Adrenal gland (tissue), 5 donors: ENCODE results near the gene GRIK1.

Source experiments
- CTCF ChIP-seq, 6 experiments: fragments of 450-650 bp in 4 of 6; fragments of 200-600 bp in 2 of 6; sonication (generic) in 1 of 6; IDR thresholded peaks; 1 replicate in 5 of 6; 2 replicates in 1 of 6; pipeline versions ENCODE4 v1.5.1 to v1.8.0; 2016 to 2021; ENCODE audit warnings: antibody characterized with exemption in 6 of 6, mild to moderate bottlenecking in 2 of 6, moderate library complexity in 1 of 6
- POLR2A ChIP-seq, 2 donors: fragments of 450-650 bp; IDR thresholded peaks; one replicate each; pipeline ENCODE4 v1.6.1; 2017; ENCODE audit warnings: antibody characterized with exemption in 2 of 2, mild to moderate bottlenecking in 2 of 2, moderate library complexity in 1 of 2
- donor health status: DM: no; HTN: no; CAD: no.

- TF ChIP-seq POLR2A (IDR thresholded peaks at IDR 0.05), result no peak
- TF ChIP-seq CTCF (IDR thresholded peaks at IDR 0.05), result no peak
These were observed 153.1 kb downstream of the GRIK1 start for GRCh38 chr21:29786496-29787360.
